ENCODE measurements around the gene CCDC90B.

CCDC90B gene

GRCh38 chr11:83235825-83236224, 50.3 kb downstream of the CCDC90B start:
- no peak for DNase-seq (ENCODE audit: low read depth in 2 of 2)

GRCh38 chr11:83223457-83223856, 62.7 kb downstream of the CCDC90B start:
- DNase-seq (ENCODE audit: low read depth in 2 of 2): no peak

- no peak for DNase-seq (ENCODE audit: low read depth in 2 of 2)
Measured at GRCh38 chr11:83222499-83222898, 63.7 kb downstream of the CCDC90B start.

- no peak for DNase-seq (ENCODE audit: low read depth in 2 of 2)
Measured at GRCh38 chr11:83221694-83222093, 64.5 kb downstream of the CCDC90B start.

- DNase-seq (ENCODE audit: low read depth in 2 of 2): no peak
Measured at GRCh38 chr11:83220260-83220659, 65.9 kb downstream of the CCDC90B start.

GRCh38 chr11:83219095-83219494, 67.1 kb downstream of the CCDC90B start:
- DNase-seq (ENCODE audit: low read depth in 2 of 2): no peak

Data from activated CD4-positive, alpha-beta T cell treated with anti-CD3 and anti-CD28 coated beads for 24 hours (primary cell).